SH-SY5Y (cell line): ENCODE results near the gene SLC26A9.

Source experiments
- GATA2 ChIP-seq: IDR thresholded peaks from 2 replicates; pipeline ENCODE4 v1.6.1; 2011; ENCODE audit warnings: mild to moderate bottlenecking, low read depth, low read length
- GATA3 ChIP-seq: IDR thresholded peaks from 2 replicates; pipeline ENCODE4 v1.6.1; 2011; ENCODE audit warnings: low read depth, mild to moderate bottlenecking, low read length, moderate library complexity

DNA sequence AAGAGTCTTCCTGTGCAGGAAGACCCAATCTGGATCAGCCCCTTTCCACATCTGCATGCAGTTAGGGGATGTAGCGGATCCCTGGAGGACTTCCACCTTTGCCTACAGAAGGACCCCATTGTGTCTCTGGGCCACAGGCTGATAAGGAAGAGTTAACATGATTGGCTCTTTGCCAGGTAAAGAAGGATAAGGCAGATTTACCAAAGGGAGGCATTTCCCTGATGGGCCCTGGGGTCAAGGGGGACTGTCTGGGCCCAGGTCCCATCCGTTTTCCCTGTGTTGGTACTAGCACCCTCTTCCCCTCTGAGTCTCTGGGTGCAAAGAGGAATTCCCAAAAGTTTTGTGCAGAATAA lies 29.1 kb downstream of the SLC26A9 start:
- TF ChIP-seq GATA2 = no peak
- no peak for TF ChIP-seq GATA3
